Smooth muscle cell of the brain vasculature (primary cell): ENCODE results near the gene MYL12A.

Experiments used
- DNase-seq: peaks from one replicate; pipeline ENCODE4 v3.0.0-alpha.2; 2012; ENCODE audit warnings: low read depth, low spot score

Gene MYL12A

DNA sequence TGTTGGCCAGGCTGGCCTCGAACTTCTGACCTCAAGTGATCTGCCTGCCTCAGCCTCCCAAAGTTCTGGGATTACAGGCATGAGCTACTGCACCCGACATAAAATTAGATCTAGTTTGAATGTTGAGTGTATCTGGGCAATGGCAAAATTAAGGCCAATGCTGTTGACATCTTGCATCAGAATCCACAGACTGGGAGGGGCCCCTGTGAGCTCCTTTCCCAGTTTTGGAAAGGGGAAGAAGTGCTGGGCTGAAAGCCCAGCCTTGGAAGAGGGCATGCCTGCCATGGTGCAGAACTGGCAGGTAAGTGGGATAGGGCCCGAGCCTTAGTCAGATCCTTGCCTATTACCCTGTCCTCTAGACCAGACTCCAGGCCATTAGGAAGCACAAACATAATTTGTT lies 23.4 kb upstream of the MYL12A start:
- DNase-seq: no peak

DNA sequence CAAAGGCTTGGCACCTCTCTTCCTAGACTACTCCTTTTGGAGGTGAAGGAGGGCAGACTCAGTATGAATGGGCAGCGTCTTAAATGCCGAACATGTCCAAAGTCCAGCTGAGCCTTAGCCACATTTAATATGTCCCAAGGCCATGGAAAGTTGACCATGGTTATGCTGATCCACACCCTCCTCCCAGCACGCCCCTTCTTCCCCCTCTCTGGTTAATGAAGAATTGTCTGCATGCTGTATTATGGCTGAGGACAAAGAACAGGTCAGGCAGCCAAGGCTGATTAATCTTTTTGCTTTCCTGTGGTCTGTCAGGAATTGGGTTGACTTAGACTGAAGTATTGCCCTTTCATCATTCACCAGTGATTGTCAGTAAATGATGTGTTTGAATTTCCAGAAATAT lies 22.0 kb upstream of the MYL12A start:
- no peak for DNase-seq

DNA sequence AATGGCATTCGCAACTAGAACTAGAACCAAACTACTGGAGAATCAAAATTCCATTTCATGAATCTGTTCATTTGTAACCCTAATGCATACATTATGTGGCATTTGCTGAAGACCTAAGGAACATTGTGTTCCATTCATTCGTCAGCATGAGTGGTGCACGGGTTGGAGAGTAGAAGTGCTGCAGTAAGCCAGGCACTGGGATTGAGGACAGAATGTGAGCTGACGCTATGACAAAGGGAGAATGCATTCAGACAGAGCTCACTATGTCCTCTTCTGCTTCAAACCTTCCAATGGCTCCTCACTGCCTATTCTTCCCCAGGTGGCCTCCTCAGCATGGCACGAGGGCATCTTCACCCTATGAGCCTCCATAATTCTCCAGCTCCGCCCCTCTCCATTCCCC lies 21.6 kb upstream of the MYL12A start:
- DNase-seq: no peak

DNA sequence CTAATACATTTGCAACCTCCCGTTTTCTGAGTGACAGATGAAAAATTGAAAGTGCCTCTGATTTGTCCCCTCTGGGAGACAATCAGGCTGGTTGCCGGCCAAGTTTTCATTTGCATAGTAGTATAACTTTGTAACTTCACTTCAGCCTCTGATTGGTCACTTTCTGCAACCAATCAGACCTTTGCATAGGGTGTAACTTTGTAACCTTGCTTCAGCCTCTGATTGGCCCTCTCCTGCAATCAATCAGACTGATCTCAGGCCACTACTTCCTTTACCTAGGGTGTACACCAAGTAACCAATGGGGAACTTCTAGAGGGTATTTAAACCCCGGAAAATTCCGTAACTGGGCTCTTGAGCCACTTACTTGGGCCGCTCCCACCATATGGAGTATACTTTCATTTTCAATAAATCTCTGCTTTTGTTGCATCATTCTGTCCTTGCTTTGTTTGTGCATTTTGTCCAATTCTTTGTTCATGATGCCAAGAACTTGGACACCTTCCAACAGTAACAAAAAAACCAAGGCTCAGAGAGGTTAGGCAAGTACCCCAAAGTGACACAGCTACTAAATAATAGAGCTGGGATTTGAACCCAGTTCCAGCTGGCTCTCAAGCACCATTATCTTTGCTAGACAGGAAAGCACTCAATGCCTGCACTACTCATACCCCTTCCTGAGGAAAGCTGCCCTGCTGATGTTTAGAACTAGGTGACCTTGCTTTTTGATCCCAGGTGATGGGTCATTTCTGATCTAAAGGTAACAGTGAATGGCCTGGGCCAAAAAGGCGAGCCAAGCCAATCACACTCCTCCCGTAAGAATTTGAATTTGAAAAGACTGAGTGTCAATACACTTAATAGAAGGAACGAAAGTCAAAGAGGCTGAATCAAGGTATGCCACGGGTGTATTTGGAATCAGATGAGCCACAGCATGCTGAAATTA lies 16.9 kb upstream of the MYL12A start:
- DNase-seq: no peak

DNA sequence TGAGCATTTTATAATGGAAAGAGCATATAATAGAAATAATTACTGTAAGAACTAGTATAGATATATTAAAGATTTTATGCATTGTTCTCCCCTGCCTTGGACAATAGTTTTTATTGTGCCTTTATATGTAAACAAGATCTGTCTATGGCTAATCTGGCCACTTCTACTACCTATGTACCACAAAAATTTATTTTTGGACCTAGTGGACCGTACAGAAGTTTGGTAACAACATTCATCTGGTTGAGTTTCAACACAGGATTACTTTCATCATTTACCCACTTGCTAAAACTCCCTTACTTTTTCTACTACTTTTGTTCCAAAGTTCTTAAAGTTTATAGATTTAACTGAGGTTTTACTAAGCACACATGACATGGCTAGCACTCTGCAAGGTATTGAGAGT lies 14.6 kb upstream of the MYL12A start:
- no peak for DNase-seq

DNA sequence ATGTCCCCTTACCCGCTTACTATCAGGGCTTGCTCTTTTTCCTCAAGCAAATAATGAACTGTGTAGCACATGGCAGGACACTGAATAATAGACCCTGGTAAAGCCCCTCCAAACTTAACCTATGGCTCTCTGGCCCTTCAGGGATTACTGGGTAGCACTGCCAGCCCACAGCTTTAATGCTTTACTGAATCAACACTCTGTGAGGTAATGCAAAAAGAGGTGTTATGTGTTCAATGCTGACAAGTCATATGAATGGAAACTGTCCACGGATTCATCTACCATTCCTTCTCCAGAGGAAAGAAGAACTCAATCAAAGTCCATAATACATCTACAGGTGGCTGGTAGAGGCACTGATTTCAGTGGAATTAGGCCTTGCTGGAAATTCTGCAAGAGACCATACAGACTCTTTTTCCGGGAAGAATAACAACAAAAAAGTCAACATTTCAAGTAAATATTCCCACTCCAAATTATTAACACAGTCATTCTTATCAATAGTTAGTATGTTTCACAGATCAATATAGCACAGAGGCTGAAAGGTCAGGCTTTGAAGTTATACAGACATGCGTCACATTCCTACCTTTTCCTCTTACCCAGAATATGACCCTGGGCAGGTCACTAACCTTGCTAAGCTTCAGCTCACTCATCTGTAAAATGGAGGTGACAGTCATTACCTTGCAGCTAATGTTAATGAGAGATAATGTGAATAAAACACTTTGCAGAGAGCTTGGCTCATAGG lies 14.0 kb upstream of the MYL12A start:
- no peak for DNase-seq

DNA sequence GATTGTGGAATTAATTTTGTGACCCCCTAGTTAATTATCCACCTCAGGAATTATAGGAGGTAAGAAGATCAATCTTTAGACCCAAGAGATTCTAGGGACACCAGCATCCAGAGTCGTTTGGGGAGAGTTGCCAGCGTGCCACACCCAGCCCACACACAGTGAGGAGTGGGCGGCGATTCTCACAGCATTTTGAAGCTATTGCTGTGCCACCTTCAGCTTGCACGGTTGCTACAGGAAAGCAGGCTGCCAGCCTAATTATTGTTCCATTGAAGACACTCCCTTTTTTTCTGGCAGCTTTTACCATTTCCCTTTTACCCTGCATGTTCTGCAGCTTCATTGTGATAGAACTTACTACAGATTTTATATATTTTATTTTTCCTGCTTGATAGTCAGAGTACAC lies 13.1 kb upstream of the MYL12A start:
- no peak for DNase-seq

DNA sequence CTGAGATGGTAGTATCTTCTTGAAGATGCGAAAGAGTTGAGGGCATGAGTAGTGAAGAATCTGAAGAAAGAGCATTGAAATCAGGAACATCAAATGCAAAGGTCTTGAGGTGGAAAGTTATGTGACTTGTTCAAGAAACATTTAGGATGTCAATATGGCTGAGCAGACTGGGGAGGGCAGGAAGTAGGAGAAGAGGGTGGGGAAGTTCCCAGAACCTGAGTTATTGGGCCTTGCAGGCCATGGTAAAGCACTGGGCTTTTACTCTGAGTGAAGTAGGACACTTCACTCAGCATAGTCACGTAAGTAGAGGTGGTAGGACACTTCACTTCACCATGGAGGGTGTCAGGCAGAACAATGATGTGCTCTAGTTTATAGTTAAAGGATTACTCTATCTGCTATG lies 11.8 kb upstream of the MYL12A start:
- DNase-seq: no peak

DNA sequence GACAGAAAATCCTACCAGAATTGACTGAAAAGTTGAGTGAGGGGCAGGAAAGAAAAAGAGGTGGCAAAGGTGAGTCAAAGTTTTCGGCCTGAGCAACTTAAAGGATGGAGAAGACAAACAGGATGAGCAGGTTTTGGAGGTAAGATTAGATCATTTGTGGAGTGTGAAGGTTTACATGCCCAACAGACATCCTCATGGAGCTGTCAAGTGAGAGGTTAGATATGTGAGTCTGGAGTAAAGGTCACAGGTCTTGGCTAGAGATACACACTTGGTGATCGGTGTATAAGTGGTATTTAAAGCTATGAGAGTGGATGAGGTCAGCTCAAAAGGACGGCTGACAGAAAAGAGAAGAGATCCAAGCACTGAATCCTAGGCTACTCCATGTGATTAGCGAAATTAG lies 11.1 kb upstream of the MYL12A start:
- DNase-seq: no peak

DNA sequence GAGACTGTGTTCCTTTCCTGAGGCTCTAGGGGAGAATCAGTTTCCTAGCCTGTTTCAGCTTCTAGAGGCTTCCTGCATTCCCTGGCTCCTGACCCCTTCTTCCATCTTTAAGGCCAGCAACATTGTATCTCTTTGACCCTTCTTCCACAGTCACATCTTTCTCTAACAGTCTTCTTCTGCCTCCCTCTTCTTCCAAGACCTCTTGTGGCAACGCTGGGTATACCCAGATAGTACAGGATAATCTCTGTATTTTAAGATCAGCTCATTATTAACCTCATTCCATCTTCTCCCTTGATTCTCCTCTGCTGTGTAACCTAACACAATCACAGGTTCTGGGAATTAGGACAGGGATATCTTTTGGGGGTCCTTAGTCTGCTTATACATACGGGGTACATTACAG lies 8.9 kb upstream of the MYL12A start:
- DNase-seq: no peak

DNA sequence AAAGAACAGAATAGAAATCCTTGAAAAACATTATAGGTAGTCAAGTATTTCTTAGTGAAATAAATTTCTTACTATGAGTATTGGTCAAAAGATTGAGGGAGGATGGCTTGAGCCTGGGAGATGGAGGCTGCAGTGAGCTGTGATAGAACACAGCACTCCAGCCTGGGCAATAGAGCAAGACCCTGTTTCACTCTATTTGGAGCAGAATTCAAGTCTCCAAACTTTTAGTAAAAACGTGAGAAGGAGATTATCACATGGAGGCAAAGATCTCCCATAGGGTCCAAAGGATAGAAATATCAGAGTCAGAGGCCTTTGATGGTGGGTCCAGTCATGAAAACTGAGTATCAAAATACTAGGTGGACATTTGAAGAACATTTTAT lies 2.4 kb upstream of the MYL12A start:
- no peak for DNase-seq

DNA sequence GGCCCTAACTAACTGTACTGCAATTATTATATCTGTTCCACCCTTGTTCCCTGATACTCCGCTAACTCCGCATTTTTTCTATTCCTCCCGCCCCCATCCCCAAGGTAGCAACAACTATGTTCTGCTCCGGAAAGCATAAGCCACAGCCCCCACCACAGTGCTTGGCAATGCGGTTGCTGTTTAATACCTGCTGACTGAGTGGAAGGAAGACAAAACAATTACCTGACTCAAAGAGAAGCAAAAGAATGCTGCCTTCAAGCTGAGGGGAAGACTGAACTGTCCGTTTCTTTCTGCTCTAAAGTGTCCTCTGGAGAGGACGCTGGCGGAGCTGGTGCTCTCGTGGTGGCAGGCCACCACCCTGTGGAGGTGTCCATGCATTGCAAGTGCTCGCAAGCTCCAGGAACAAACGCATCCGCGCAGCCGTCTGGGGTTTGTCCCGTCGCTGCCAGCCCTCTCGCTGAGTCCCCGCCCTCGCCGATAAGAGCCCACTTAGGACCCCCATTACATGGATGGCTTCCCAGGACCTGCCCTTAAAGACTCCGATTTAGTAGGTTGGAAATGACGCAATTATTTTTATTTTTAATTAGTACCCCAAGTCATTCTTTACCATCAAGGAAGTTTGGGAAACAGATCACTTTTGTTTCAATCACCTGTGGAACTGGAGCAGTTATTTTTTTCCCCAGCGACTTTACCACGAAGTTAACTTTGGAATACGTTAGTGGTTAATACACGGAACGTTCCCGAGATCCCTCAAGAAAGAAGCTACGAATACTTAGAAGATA lies 1.6 kb upstream of the MYL12A start:
- peak; percentile 78 for DNase-seq

DNA sequence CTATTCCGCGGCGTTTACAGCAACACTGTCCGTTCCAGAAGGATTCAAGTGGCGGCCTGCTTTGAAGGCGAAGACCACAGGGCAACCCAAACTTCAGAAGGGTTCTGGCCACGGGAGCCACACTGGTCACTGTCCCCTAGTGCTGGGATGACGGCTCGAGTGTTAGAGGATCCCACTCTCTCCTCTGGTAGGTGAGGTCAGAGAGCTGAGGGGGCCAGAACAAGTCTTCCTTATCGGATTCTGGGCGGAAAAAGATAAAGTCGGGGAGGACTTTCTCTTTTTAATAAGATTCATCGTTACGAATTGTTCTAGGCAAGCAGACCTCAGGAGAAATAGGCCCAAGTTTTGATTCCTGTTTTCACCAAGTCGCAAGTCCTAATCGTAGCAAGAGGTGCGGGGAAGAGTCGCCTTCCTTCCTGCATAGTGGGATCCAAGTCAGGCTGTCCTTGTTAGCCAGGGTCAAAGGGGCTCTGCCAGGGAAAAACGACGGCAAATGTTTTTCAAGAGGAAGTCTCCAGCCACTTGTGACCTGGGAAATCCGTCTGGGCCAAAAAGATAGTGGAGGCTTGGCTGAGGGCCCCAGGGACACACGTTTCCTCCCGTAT lies 864 bp upstream of the MYL12A start:
- no peak for DNase-seq

DNA sequence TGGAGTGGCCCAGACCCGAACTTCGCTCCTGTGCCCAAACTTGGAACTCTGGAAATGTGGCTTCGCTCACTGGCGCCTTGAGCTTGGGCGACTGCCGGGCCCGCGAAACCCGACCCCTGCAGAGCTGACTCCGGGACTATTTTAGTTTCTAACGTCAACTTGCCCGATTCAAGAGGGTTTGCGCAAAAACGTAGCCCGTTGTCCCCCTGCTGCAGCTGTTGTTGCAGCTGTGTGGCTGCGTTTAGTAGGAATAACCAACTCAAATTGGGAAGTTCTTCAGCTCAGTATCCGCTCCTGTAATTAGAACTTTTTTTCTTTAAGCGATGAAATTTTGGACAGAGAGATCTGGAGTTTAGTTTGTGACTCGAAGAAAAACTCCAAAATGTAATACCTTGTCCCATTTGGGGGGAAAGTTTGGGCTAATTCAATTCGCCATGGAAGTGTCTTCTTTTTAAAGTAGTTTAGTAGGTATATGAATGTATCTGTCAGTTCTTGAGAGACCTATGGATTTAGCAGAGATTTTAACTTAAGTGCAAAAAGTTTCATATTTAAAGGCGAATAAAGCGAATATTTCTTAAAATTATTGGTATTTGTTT lies 559 bp downstream of the MYL12A start:
- DNase-seq: no peak

DNA sequence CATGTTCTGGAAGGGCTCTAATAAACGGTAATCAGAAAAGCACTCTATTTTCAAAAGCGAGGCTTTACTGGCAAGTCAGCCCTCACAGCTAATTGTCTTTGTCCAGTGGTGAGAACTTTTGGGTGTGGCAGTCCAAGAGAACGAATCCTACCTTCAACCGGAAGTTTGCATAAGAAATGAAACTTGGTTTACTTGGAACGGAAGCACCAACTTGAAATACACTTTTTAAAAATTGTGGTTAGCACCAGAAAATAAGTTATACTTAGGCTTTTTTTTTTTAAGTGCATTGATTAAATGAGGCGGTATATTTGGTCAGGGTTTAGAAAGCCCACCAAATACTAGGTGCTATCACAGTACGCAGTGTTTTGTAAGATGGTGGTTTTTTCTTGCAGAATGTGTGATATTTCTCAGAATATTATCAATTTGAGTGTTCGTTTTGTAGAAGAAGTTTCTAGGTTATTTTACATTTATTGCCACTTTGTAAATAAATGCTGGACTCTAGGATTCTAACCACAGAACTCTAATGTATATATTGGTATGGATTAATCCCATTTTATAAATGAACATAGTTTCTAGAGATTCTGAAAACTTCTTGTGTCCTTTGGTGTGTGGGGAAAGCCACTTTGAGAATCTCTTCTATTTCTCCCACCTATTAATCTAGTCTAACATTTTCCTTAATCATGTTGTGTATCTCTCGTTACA lies 1.2 kb downstream of the MYL12A start:
- no peak for DNase-seq

DNA sequence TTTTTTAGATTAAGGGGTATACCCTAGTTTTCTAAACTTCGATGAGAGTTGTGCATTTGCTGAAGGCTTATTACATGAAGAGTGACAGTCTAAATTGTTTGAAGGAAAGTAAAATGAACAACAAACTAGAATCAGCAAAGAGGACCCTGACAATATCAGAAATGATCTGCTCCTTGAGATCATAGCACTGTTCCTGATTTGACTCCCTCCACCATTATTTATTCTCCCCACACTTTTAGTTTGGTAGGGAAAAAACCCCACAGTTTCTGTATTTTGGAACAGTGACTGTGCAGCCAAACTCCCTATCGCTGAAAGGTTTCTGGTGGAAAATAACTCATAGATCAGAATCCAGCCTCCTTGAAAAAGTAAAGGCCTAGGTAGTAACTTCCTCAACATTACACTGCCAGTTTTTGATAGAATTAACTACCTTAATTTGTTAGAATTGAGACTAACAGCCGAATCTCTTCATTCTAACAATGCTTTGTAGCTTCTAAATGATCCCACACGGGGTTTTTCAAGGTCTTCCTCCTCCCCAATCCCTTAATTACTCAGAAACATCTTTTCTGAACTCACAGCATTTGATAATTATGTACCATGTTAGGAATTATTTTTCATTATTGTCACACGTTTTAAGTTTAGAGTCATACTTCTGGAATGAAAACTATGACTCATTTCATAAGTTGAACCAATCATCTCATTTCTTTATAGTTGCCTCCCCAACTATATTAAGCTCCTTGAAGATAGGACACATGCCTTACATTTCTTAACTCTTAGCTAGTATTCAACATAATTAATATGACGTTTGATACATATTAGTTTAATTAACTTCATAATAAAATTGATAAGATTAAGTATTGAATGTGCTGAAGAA lies 2.9 kb downstream of the MYL12A start:
- DNase-seq: no peak

DNA sequence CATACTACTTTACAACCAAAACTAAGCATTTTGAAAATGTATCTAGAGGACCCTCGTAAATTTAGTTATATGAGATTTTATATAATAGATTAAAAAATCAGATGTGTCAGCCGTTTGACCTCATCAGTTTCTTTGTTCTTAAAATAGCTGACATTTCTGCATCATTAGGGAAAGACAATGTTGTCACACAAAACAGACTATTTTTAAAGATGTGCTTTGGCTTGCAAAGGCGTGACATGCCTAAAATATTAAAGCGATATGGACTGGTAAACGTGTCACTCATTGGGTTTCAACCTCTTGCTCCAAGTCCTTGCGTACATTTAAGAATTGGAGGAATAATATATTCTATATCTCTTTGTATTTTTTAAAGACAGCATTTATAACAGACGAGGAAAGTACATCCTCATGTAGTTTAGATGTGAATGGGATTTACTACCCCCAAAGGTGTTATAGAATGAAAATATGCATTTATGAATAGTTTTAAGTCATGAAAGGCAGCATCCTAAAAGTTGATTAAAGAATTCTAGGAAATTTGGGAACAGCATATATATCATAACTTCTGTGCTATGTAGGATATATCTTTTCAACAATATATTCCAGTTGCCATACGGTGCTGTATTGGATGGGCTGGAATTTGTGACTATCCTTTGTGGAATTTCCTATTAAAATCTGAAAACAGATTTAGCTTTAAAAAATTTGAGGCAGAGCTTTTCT lies 3.8 kb downstream of the MYL12A start:
- no peak for DNase-seq

DNA sequence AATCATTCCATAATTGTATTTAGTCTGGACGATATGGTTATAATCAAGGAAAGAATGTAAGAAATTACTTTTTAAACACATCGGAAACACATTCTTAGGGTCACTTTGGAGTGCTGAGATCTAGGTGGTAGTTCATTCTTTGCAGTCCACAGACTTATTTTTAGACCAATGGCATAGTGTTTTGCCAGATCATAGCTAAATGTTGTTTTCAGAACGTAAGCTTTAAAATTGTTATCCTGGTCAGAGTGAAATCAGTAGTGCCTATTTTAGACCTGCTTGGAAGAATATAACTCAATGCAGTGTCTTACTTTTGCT lies 4.3 kb downstream of the MYL12A start:
- no peak for DNase-seq

DNA sequence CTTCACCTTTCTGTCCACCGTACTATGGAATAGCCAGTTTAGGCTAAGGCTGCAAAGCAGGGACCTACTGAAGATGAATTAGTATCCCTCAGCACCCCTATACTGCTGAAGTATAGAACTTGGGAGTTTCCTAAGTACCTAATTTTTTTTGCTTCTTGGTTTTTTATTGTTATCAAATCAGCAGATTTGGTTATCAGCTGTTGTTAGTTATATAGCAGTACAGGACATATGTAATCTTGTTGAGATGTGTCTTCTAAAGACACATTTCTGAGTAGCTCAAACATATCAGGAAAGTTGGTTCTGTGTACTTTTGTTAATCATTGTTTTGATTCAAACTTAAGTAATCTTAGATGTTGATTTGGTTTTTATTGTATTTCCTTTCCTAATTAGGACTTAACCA lies 5.2 kb downstream of the MYL12A start:
- DNase-seq: no peak
